Tracheal epithelial cell (primary cell): ENCODE results near the gene ZIC5. TPM values are rescaled to one million over a fixed set of nuclear protein-coding genes. Genes with fewer than 3 reads are reported as not detected.

Source experiments
- total RNA-seq: library from RNA; depleted of rRNA; stranded (reverse); fragments of >200 nt; gene quantifications from 2 replicates; pipeline ENCODE4 v1.2.1, GENCODE V29; 2014

The ZIC5 gene
- not detected in 2 replicates for total RNA-seq

GRCh38 chr13:99971576-99972189, at the start of gene ZIC5:
ZIC5 (minus strand) TSS chr13:99971767; CDS start chr13:99971603, 164 bp downstream.

GRCh38 chr13:99981735-99982035, 10.1 kb upstream of the ZIC5 start, which contains the start of gene ZIC2:
ZIC2 (plus strand) TSS chr13:99981784; CDS start chr13:99982065, 281 bp downstream.

Other genes starting within 250 kb of the ZIC5 start
- under 0.01 TPM in 1 of 2 replicates, not detected in the other for gene ZIC2, start 10.0 kb upstream of the ZIC5 start, total RNA-seq
- 23.4 and 27.5 TPM in 2 replicates for gene PCCA, start 117.3 kb upstream of the ZIC5 start, total RNA-seq